Right atrium auricular region (tissue), 2 donors: ENCODE measurements around the gene NUB1. TPM values are rescaled to one million over a fixed set of nuclear protein-coding genes. Genes with fewer than 3 reads are reported as not detected.

Source experiments
- DNase-seq: peaks from one replicate; pipeline ENCODE4 v3.0.0-alpha.2; 2019; ENCODE audit warnings: low spot score
- H3K27ac ChIP-seq, 2 donors: fragments of 200-600 bp; sonication (generic); 1 replicate in 1 of 2; 2 replicates in 1 of 2; pipeline ENCODE4 v1.5.1; 2016 to 2019
- H3K27me3 ChIP-seq, 2 donors: fragments of 200-600 bp; sonication (generic); one replicate each; pipeline versions ENCODE4 v1.5.1 to v1.6.0; 2017 to 2019
- H3K36me3 ChIP-seq: fragments of 200-600 bp; sonication (generic); one replicate; pipeline ENCODE4 v1.5.1; 2016
- H3K4me1 ChIP-seq, 2 donors: fragments of 200-600 bp; sonication (generic); one replicate each; pipeline versions ENCODE4 v1.5.1 to v1.6.0; 2017 to 2019
- H3K4me3 ChIP-seq, 2 donors: fragments of 200-600 bp; sonication (generic); 1 replicate in 1 of 2; 2 replicates in 1 of 2; pipeline ENCODE4 v1.5.1; 2017 to 2019; ENCODE audit warnings: mild to moderate bottlenecking in 1 of 2, moderate library complexity in 1 of 2
- H3K9me3 ChIP-seq, 2 donors: fragments of 200-600 bp; sonication (generic); one replicate each; pipeline ENCODE4 v1.5.1; 2019
- CTCF ChIP-seq, 2 donors: fragments of 200-600 bp; sonication (generic); IDR thresholded peaks; one replicate each; pipeline ENCODE4 v1.5.1; 2019; ENCODE audit warnings: antibody characterized with exemption in 2 of 2
- total RNA-seq, 2 donors: library from RNA; depleted of rRNA; stranded (reverse); fragments of >200 nt; gene quantifications; one replicate each; pipeline ENCODE4 v1.1.0, GENCODE V29; 2016

The NUB1 gene
- total RNA-seq, 2 donors from 2014 or later, result 33.5 to 39.6 TPM

GRCh38 chr7:151379534-151380198, 38.1 kb downstream of the NUB1 start:
- DNase-seq, result no peak
- peaks cover 2 to 15% of the 10 kb centered on the region in 2 donors for H3K27me3 ChIP-seq
- H3K36me3 ChIP-seq, result peaks cover 31% of the 10 kb centered on the region
- no peak overlapping the region for H3K4me3 ChIP-seq
- no peak for TF ChIP-seq CTCF (IDR thresholded peaks at IDR 0.05)
- H3K4me1 ChIP-seq, result peaks cover 0 to 15% of the 10 kb centered on the region in 2 donors
- H3K27ac ChIP-seq, result no peak overlapping the region
- no peaks in the 10 kb centered on the region for H3K9me3 ChIP-seq

DNA sequence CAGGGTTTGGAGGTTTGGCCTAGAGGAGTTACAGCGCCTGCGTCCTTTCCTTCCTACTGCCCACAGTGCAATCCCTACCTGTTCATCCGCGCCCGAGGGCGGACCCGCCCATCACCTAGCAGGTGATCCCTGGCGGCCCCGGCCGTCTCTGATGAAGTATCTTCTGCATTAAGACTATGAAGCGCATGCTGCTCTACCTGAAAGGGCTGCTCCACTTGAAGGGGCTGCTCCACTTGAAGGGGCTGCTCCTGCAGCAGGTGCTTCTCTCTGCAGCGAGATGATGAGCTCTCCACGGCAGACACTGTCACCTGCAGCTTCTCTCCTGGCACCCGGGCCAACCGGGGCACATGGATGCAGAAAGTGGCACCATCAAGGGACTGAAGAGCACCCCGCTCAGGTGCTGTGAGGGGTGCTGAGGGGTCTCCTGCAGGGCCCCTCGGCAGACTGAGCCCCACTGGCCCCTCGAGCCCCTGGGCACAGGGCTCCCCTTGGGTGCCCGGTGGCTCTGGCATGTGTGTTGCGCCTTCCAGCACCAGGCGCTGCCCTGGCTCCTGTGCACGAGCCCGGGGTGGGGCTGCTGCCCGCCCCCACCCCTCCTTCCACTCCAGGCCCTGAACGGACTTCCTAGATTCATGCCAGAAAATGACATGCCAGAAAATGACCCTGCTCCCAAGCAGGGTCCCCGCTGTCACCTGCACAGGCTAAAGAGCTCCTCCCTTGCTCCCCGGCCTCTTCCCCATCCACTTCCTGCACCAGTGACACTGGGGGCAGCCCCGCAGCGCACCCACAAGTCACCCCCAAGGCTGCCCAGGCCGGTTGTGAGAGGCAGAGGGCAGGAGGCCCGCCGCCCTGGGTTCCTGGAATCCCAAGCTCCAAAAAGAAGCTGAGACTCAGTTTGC, 38.8 kb downstream of the NUB1 start:
- Histone ChIP-seq H3K27me3 (peaks cover 2 to 15% of the 10 kb centered on the region in 2 donors), H3K27ac (no peak overlapping the region), H3K4me3 (no peak overlapping the region), H3K4me1 (peaks cover 0 to 15% of the 10 kb centered on the region in 2 donors), H3K36me3 (peaks cover 31% of the 10 kb centered on the region), H3K9me3 (no peaks in the 10 kb centered on the region)
- no peak for DNase-seq
- no peak for TF ChIP-seq CTCF (IDR thresholded peaks at IDR 0.05)

- Histone ChIP-seq H3K27ac (no peak overlapping the region), H3K9me3 (no peaks in the 10 kb centered on the region), H3K27me3 (peaks cover 2 to 15% of the 10 kb centered on the region in 2 donors), H3K4me3 (peak overlapping the region in 1 of 2 donors; percentile 44), H3K4me1 (peaks cover 0 to 15% of the 10 kb centered on the region in 2 donors), H3K36me3 (peaks cover 27% of the 10 kb centered on the region)
- no peak for TF ChIP-seq CTCF (IDR thresholded peaks at IDR 0.05)
- no peak for DNase-seq
These were observed 39.4 kb downstream of the NUB1 start for GRCh38 chr7:151381098-151381347.

GRCh38 chr7:151381348-151382078, 39.9 kb downstream of the NUB1 start:
- Histone ChIP-seq H3K27ac (no peak overlapping the region), H3K27me3 (peaks cover 2 to 15% of the 10 kb centered on the region in 2 donors), H3K4me3 (peak overlapping the region; percentile 13 to 44), H3K4me1 (peaks cover 0 to 15% of the 10 kb centered on the region in 2 donors), H3K36me3 (peaks cover 22% of the 10 kb centered on the region), H3K9me3 (no peaks in the 10 kb centered on the region)
- no peak for DNase-seq
- no peak for TF ChIP-seq CTCF (IDR thresholded peaks at IDR 0.05)

DNA sequence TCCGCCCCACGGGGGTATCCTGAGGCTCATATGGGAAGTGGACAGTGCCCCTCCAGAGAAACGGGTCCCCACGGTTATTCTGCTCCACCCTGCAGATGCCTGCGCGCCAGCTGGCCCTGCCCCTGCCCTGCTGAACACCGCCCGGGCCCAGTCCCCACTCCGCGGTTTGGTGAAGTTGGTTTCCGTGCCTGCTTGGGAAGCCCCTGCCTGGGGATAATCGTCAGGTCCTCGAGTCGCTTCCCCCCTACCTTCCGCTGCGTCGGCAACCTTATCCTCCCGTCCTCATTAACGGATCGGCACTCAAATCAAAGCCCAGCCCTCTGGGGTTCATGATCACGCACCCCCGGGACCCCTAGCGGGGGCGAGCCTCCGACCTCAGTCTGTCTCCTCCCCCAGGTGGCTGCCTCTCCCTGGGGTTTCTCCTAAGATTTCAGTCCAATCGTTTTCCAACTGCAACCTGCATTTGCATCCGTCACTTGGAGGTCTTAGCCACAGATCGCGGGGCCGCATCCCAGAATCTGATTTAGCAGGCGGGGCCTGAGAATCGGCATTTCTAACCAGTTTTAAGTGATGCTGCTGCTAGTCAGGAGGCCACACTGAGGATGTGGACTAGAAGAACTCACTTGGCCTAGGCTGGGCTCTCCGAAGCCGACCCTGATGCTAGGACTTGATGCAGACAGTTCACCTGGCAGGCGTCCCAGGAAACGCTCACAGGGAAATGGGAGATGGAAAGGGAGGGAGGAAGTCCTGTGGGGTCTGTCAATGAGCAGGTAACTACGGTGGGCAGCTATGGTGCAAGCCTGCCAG, 40.7 kb downstream of the NUB1 start:
- Histone ChIP-seq H3K36me3 (peaks cover 14% of the 10 kb centered on the region), H3K4me1 (peaks cover 0 to 15% of the 10 kb centered on the region in 2 donors), H3K4me3 (peak overlapping the region in 1 of 2 donors; percentile 44), H3K27me3 (peaks cover 2 to 15% of the 10 kb centered on the region in 2 donors), H3K27ac (no peak overlapping the region), H3K9me3 (no peaks in the 10 kb centered on the region)
- TF ChIP-seq CTCF (IDR thresholded peaks at IDR 0.05), result no peak
- no peak for DNase-seq
